ENCODE data around the gene DNM3.

DNA sequence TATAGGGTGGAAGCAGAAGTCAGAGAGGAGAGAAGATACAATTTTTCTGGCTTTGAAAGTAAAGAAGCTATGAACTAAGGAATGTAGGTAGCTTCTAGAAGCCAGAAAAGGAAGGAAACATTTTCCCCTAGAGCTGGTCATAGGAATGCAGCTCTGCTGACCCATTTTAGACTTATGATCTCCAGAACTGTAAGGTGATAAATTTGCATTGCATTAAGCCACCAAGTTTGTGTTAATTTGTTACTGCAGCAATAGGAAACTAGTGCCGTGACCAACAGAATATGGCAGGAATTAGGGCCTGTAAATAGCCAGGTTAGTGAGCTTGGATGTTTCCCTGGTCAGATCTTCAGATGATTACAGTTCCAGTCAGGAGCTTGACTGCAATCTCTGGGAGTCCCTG, 334.9 kb downstream of the DNM3 start:
- TF ChIP-seq ZFP3 (tag by site-specific recombination; IDR thresholded peaks at IDR 0.05; ENCODE audit: low read depth) (no peak), ZNF549 (tag by site-specific recombination; IDR thresholded peaks at IDR 0.05) (no peak), ZBTB48 (tag by site-specific recombination; IDR thresholded peaks at IDR 0.05) (no peak), ZBTB7A (tag by site-specific recombination; IDR thresholded peaks at IDR 0.05; ENCODE audit: low read depth) (no peak), ZBTB17 (tag by site-specific recombination; IDR thresholded peaks at IDR 0.05) (no peak), BCL11B (tag by site-specific recombination; IDR thresholded peaks at IDR 0.05; ENCODE audit: low read depth) (no peak)
- TF ChIP-seq, protein P1, sequence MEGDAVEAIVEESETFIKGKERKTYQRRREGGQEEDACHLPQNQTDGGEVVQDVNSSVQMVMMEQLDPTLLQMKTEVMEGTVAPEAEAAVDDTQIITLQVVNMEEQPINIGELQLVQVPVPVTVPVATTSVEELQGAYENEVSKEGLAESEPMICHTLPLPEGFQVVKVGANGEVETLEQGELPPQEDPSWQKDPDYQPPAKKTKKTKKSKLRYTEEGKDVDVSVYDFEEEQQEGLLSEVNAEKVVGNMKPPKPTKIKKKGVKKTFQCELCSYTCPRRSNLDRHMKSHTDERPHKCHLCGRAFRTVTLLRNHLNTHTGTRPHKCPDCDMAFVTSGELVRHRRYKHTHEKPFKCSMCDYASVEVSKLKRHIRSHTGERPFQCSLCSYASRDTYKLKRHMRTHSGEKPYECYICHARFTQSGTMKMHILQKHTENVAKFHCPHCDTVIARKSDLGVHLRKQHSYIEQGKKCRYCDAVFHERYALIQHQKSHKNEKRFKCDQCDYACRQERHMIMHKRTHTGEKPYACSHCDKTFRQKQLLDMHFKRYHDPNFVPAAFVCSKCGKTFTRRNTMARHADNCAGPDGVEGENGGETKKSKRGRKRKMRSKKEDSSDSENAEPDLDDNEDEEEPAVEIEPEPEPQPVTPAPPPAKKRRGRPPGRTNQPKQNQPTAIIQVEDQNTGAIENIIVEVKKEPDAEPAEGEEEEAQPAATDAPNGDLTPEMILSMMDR (tag by site-specific recombination; IDR thresholded peaks at IDR 0.05), result no peak
- TF ChIP-seq, protein P2, sequence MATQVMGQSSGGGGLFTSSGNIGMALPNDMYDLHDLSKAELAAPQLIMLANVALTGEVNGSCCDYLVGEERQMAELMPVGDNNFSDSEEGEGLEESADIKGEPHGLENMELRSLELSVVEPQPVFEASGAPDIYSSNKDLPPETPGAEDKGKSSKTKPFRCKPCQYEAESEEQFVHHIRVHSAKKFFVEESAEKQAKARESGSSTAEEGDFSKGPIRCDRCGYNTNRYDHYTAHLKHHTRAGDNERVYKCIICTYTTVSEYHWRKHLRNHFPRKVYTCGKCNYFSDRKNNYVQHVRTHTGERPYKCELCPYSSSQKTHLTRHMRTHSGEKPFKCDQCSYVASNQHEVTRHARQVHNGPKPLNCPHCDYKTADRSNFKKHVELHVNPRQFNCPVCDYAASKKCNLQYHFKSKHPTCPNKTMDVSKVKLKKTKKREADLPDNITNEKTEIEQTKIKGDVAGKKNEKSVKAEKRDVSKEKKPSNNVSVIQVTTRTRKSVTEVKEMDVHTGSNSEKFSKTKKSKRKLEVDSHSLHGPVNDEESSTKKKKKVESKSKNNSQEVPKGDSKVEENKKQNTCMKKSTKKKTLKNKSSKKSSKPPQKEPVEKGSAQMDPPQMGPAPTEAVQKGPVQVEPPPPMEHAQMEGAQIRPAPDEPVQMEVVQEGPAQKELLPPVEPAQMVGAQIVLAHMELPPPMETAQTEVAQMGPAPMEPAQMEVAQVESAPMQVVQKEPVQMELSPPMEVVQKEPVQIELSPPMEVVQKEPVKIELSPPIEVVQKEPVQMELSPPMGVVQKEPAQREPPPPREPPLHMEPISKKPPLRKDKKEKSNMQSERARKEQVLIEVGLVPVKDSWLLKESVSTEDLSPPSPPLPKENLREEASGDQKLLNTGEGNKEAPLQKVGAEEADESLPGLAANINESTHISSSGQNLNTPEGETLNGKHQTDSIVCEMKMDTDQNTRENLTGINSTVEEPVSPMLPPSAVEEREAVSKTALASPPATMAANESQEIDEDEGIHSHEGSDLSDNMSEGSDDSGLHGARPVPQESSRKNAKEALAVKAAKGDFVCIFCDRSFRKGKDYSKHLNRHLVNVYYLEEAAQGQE (tag by site-specific recombination; IDR thresholded peaks at IDR 0.05), result no peak
